ENCODE data around the gene CTSH.
"Not testable (repeated sequence)": the region's sequence is repeated elsewhere in the genome, so short reads cannot be mapped to it uniquely, and the experiment has no call there.

CTSH gene

DNA sequence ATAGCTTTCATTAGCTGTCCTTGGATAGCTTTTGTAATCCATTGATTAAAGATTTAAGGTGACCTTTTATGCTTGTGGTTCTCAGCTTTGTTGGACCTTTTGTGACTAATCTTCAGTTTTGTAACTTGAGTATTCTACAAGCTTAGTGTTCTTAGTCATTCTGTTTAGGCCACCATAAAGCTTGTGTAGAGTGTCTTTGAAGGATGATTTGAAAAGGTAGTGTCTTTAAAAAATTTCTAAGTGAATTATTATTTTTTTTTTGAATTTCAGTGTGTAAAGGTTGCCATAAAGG, 64.7 kb downstream of the CTSH start:
- peak; percentile 37 for DNase-seq

DNA sequence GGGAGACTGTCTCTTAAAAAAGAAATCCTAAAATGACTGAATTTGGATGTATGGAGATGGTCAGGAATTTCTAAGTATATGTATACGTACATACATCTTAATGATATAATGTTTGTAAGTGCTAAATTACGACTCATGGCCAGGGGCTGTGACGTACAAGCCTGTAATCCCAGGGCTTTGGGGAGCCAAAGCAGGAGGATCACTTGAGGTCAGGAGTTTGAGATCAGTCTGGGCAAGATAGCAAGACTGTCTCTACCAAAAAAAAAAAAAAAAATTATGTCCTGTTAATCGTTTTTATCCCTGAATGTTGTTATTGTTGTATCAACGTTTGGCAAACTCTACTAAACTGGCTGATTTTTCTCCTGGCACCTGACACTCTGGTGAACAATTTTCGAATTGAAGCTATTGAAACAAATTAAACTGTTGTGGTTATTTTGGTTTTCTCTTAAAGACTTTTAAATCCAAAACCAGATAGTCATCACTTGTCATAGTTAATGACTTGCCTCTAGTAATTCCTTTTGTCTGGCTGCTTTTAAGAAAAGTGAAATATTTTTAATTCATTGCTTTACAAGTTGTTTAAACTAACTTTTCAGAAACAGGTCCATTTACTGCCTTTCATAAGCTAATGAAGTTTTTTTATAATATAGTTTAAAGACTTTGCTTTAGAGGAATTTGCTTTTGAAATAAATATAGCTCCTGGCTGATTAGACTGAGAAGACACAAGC, 65.2 kb downstream of the CTSH start:
- peak; percentile 34 for DNase-seq

DNA sequence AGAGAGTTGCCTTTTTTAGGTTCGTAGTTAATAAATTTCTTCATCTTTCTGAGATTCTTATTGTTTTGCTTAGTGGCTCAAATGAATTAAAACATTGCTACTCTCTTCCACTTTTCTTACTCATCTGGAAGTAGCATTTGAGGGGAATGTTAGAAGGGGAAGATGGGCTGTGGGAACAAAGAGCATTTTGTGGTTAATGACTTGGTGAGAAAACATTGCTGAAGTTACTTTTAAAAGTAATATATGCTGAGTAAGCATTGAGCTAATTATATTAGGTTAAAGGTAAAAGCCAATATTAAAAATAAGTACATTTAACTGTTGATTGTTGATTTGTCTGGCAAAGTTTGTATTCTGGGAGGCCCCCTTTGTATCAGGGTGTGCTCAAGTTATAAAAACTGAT, 66.5 kb downstream of the CTSH start:
- peak; percentile 63 for DNase-seq

DNA sequence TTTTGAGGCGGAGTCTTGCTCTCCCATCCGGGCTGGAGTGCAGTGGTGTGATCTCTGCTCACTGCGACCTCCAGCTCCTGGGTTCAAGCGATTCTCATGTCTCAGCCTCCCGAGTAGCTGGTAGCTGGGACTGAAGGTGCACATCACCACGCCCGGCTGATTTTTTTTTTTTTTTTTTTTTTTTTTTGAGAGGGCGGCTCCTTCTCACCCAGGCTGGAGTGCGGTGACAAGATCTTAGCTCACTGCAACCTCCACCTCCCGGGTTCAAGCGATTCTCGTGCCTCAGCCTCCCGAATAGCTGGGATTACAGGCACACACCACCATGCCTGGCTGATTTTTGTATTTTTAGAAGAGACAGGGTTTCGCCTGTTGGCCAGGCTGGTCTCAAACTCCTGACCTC, 67.9 kb downstream of the CTSH start:
- not testable (repeated sequence) for DNase-seq

DNA sequence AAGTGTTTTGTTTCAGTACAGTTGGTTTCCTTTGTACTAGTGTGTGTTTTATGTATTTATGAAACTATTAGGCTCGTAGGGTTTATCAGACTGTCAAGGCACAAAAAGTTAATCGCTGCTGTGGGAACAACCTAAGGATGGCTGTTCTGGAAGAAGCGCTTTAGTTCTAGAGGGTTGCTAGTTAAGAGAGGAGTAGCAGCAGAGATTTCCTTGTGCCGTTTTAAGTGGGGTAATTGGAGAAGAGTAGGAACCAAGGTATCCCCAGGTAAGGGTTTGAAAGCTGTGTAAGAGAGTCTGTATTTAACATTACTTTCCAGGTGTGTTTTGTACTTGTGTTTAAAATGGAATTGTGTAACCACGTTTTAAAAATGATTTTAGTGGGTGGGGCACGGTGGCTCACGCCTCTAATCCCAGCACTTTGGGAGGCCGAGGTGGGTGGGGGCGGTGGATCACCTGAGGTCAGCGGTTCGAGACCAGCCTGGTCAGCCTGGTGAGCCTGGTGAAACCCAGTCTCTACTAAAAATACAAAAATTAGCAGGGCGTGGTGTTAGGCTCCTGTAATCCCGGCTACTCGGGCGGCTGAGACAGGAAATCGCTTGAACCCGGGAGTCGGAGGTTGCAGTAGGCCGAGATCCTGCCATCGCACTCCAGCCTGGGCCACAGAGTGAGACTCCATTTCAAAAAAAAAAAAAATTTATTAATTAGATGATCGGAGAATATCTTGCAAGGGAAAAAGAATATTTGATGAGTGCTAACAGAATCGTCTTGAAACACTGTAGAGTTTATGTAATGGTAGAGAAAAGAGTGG, 69.5 kb downstream of the CTSH start:
- DNase-seq, result no peak

DNA sequence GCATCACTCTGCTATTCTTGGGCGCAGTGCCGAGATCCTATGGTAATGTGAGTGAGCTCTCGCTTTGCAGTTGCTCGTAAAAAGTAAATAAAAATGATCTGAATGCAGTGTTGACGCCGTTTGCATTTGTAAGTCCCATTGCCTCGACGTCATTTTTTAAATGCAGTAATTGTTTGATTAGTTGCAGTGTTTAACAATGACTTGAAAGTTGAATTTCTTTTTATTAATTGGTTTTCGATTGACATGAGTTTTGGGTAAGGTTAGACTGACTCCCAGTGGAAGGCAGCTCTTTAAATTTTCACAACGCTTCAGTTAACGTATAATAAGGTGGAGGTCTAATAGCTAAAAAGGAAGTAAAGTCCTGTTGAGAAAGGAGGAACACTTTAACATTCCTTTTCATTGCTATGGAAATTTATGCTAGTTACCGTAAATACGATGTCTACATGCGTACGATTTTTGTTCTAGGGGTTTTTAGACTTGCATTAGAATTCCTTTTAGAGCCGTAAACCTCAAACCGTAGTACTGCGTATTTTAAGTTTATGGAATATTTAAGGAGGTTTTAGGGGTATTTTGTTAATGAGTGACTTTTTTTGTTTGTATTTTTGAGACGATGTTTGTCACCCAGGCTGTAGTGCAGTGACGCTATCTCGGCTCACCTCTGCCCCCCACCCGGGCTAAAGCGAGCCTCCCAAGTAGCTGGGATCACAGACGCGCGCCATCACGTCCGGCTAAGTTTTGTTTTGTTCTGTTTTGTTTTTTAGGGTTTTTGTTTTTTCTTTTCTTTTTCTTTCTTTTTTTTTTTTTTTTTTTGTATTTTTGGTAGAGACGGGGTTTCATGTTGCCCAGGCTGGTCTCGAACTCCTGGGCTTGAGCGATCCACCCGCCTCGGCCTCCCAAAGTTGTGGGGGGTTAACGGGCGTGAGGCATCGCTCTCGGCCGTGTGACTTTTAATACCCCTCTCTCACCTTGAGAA, 70.8 kb downstream of the CTSH start:
- no peak for DNase-seq

DNA sequence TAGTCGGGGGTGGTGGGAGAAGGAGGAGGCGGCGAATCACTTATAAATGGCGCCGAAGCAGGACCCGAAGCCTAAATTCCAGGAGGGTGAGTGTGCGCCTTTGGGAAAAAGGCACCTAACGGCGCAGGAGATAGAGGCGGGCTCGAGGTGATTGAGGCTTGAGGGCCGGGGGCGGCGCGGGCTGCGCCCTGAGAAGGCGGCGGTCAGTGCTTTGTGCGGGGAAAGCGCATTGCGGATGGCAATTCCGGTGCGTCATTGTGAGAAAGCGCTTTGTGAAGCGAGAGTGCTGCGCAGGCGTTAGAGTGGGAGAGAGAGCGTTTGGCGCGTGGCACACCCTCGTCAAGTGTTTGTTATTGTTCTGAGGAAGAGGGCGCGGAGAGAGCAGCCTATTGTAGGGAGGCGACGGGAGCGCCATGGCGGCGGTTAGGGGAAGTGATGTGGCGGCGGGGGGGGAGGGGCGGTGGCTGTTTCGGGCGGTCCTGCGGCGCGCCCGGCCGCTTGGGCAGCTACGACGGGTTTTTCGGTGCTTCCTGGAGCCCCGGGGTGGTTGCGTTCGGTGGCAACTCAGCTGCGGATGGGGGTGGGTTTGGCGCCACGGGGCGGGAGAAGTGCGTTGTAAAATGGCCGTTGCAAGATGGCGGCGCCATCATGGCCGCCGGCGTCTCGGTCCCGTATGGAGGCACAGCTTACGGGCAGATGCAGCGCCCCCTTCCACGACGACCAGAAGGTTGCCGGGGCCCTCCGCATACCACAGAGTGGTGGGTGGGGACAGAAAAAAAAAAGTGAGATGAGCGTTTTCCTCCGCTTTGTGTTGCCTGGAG, 71.7 kb downstream of the CTSH start:
- DNase-seq, result peak; percentile 94

DNA sequence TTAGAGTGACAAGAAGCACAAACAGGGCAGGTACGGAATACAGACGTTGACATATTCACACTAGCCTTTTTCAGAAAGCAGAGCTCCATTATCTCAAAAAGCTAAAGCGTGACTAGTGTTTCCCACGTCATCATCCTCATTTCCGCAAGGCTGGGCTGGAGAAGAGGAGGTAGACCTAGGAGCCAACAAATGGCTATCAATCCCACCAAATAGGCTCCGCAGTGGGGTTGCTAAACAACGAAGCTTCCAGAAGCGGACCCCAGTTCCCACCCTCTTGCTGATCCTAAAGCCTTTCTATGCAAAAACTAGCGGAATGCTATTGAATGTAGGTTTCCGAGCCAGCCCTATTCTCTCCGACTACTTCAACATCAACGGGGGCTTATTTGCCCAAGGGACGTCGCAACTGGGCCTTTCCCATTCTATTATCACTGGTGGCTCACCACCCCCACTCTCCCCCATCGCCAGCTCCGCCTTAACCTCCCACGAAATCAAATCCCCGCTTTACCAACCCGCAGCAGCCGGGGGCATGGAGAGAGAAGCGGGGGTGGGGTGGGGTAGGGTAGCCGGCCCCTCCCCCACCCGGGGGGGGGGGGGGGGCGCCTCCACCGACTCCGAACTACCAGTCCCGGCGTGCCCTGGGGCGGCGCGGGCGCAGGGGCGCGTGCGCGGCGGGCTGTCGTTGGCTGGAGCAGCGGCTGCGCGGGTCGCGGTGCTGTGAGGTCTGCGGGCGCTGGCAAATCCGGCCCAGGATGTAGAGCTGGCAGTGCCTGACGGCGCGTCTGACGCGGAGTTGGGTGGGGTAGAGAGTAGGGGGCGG, 72.5 kb downstream of the CTSH start, which contains the start of gene MORF4L1:
TSS of gene MORF4L1 (plus strand) at position 736 of the 817 bp plus-strand sequence. CDS start 128 bp downstream, outside the sequence.
- peak; percentile 97 for DNase-seq

DNA sequence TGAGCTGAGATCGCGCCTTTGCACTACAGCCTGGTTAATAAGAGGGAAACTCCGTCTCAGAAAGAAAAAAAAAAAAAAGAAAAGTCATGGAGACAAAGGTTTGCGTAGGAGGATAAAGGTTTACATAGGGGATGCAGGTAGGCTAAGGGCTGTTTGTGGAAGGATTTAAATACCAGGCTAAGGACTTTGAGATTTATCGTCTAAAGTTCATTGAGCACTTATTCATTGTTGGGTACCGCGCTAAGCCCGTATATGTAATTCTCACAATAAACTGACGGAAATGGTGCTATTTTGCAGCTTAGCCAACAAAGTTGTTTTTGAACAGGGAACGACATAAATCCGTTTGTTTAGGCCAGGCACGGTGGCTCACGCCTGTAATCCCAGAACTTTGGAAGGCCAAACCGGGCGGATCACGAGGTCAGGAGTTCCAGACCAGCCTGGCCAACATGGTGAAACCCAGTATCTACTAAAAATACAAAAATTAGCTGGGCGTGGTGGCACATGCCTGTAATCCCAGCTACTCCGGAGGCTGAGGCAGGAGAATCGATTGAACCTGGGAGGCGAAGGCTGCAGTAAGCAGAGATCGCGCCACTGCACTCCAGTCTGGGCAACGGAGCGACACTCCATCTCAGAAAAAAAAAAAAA, 73.2 kb downstream of the CTSH start:
- not testable (repeated sequence) for DNase-seq

Measured in fibroblast of upper back skin (primary cell).